ENCODE measurements around the gene REPS2. TPM values are rescaled to one million over a fixed set of nuclear protein-coding genes. Genes with fewer than 3 reads are reported as not detected.

Gene REPS2
- total and polyA plus RNA-seq, 9 of the 15 experiments (the other 6 are each of a cell fraction or from before 2014, with no cell fraction given): 0.01 to 0.07 (median 0.01) TPM; not detected in 3

DNA sequence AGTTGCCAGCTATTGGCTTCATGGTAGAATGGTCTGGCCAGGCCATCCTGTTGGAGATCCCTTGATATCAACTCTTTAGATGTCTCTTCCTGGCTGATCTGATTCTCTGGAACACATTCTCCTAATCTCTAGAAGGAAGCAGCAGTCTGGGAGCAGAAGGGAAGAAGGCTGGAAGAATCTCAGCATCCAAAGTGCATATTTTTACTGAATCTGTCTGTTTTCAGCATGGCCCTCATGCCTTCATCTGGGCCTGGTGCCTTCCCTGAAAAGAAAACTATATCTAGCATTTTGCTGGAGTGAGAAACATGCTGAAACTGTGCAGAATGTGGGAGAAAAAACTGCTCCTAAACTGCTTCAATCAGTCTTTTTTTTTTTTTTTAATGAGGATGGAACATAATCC is 148.7 kb downstream of the REPS2 start:
- ATAC-seq (no peak), FAIRE-seq (no peak), DNase-seq (ENCODE audit: extremely low read depth in 1 of 4, low spot score in 3 of 4) (no peak)
- no TSS peak for BruUV-seq (replicated peaks)
- no peaks in the 10 kb centered on the region for H3K9me3 ChIP-seq (replicated peaks; ENCODE audit: control insufficient read depth, insufficient read depth, low read depth, low read length)
- no peak overlapping the region for H3K27ac ChIP-seq (ENCODE audit: extremely low read depth, low read depth, low read length)
- no peaks in the 10 kb centered on the region for H3K9me1 ChIP-seq (ENCODE audit: control insufficient read depth, insufficient read depth, low read length)
- H4K20me1 ChIP-seq (replicated peaks; ENCODE audit: control insufficient read depth, insufficient read depth, low read length): no peaks in the 10 kb centered on the region
- intact Hi-C loops (cut with micrococcal nuclease): no loop called here
- H3K27me3 ChIP-seq (ENCODE audit: control insufficient read depth in 2 of 2, insufficient read depth in 2 of 2, low read length in 2 of 2): no peaks in the 10 kb centered on the region
- H2AFZ ChIP-seq (ENCODE audit: low read depth, low read length): no peak overlapping the region
- H3K4me1 ChIP-seq (replicated peaks in 1 of 2; ENCODE audit: control insufficient read depth in 2 of 2, insufficient read depth in 2 of 2, low read length in 2 of 2): no peaks in the 10 kb centered on the region; a peak in 1 of 5 replicates
- H3K4me2 ChIP-seq (ENCODE audit: insufficient read depth, low read length): no peak overlapping the region
- in situ Hi-C loops (cut with MboI): no loop called here
- no peak overlapping the region for H3K9ac ChIP-seq (ENCODE audit: insufficient read depth in 1 of 2, low read depth in 2 of 2, low read length in 2 of 2)
- no peaks in the 10 kb centered on the region for H3K79me2 ChIP-seq (ENCODE audit: control insufficient read depth, insufficient read depth, low read length)
- H3K36me3 ChIP-seq (ENCODE audit: control insufficient read depth, insufficient read depth, low read length): no peaks in the 10 kb centered on the region
- ChIA-PET CTCF (ENCODE audit: low intra/inter-chr PET ratio) (no interaction called here), POLR2A (no interaction called here)
- no peak overlapping the region for H3K4me3 ChIP-seq
- TF ChIP-seq, protein P1, sequence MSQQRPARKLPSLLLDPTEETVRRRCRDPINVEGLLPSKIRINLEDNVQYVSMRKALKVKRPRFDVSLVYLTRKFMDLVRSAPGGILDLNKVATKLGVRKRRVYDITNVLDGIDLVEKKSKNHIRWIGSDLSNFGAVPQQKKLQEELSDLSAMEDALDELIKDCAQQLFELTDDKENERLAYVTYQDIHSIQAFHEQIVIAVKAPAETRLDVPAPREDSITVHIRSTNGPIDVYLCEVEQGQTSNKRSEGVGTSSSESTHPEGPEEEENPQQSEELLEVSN (IDR thresholded peaks at IDR 0.05; ENCODE audit: borderline replicate concordance in 1 of 2, extremely low read depth in 1 of 2, insufficient read depth in 1 of 2, insufficient read length in 1 of 2, low read depth in 1 of 2, low read length in 1 of 2, poor library complexity in 1 of 2, severe bottlenecking in 1 of 2): no peak
- TF ChIP-seq RBM22 (IDR thresholded peaks at IDR 0.05; ENCODE audit: low read depth, low read length, poor library complexity, severe bottlenecking): no peak
- no peak for TF ChIP-seq MCM2 (IDR thresholded peaks at IDR 0.05; ENCODE audit: low read depth)
- TF ChIP-seq, protein P2, sequence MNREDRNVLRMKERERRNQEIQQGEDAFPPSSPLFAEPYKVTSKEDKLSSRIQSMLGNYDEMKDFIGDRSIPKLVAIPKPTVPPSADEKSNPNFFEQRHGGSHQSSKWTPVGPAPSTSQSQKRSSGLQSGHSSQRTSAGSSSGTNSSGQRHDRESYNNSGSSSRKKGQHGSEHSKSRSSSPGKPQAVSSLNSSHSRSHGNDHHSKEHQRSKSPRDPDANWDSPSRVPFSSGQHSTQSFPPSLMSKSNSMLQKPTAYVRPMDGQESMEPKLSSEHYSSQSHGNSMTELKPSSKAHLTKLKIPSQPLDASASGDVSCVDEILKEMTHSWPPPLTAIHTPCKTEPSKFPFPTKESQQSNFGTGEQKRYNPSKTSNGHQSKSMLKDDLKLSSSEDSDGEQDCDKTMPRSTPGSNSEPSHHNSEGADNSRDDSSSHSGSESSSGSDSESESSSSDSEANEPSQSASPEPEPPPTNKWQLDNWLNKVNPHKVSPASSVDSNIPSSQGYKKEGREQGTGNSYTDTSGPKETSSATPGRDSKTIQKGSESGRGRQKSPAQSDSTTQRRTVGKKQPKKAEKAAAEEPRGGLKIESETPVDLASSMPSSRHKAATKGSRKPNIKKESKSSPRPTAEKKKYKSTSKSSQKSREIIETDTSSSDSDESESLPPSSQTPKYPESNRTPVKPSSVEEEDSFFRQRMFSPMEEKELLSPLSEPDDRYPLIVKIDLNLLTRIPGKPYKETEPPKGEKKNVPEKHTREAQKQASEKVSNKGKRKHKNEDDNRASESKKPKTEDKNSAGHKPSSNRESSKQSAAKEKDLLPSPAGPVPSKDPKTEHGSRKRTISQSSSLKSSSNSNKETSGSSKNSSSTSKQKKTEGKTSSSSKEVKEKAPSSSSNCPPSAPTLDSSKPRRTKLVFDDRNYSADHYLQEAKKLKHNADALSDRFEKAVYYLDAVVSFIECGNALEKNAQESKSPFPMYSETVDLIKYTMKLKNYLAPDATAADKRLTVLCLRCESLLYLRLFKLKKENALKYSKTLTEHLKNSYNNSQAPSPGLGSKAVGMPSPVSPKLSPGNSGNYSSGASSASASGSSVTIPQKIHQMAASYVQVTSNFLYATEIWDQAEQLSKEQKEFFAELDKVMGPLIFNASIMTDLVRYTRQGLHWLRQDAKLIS (CRISPR knock-in tag; IDR thresholded peaks at IDR 0.05): no peak
- TF ChIP-seq, protein P3, sequence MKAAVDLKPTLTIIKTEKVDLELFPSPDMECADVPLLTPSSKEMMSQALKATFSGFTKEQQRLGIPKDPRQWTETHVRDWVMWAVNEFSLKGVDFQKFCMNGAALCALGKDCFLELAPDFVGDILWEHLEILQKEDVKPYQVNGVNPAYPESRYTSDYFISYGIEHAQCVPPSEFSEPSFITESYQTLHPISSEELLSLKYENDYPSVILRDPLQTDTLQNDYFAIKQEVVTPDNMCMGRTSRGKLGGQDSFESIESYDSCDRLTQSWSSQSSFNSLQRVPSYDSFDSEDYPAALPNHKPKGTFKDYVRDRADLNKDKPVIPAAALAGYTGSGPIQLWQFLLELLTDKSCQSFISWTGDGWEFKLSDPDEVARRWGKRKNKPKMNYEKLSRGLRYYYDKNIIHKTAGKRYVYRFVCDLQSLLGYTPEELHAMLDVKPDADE (conservative IDR thresholded peaks at IDR 0.05; ENCODE audit: control insufficient read depth, low read depth, low read length): no peak
- TF ChIP-seq ZKSCAN3 (CRISPR knock-in tag; IDR thresholded peaks at IDR 0.05): no peak
- TF ChIP-seq, protein P4, sequence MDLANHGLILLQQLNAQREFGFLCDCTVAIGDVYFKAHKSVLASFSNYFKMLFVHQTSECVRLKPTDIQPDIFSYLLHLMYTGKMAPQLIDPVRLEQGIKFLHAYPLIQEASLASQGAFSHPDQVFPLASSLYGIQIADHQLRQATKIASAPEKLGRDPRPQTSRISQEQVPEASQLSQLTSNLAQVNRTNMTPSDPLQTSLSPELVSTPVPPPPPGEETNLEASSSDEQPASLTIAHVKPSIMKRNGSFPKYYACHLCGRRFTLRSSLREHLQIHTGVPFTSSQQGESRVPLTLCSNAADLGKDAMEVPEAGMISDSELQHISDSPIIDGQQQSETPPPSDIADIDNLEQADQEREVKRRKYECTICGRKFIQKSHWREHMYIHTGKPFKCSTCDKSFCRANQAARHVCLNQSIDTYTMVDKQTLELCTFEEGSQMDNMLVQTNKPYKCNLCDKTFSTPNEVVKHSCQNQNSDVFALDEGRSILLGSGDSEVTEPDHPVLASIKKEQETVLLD (IDR thresholded peaks at IDR 0.05): no peak
- TF ChIP-seq, protein P5, sequence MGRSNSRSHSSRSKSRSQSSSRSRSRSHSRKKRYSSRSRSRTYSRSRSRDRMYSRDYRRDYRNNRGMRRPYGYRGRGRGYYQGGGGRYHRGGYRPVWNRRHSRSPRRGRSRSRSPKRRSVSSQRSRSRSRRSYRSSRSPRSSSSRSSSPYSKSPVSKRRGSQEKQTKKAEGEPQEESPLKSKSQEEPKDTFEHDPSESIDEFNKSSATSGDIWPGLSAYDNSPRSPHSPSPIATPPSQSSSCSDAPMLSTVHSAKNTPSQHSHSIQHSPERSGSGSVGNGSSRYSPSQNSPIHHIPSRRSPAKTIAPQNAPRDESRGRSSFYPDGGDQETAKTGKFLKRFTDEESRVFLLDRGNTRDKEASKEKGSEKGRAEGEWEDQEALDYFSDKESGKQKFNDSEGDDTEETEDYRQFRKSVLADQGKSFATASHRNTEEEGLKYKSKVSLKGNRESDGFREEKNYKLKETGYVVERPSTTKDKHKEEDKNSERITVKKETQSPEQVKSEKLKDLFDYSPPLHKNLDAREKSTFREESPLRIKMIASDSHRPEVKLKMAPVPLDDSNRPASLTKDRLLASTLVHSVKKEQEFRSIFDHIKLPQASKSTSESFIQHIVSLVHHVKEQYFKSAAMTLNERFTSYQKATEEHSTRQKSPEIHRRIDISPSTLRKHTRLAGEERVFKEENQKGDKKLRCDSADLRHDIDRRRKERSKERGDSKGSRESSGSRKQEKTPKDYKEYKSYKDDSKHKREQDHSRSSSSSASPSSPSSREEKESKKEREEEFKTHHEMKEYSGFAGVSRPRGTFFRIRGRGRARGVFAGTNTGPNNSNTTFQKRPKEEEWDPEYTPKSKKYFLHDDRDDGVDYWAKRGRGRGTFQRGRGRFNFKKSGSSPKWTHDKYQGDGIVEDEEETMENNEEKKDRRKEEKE (IDR thresholded peaks at IDR 0.05; ENCODE audit: borderline replicate concordance in 1 of 2, control insufficient read depth in 1 of 2, low read depth in 2 of 2, low read length in 1 of 2): no peak
